T-helper 17 cell (primary cell): ENCODE results near the gene PPP1R37. TPM values are rescaled to one million over a fixed set of nuclear protein-coding genes. Genes with fewer than 3 reads are reported as not detected.

Experiments used
- ATAC-seq: fragments of 150-1000 bp; cut with Tn5 transposase; 2 replicates; pipeline ENCODE4 v1.10.0; 2021; ENCODE audit warnings: mild to moderate bottlenecking, moderate library complexity
- DNase-seq, 3 donors: peaks; one replicate each; pipeline versions ENCODE4 v3.0.0 to v3.0.0-alpha.2; 2020 to 2021
- H3K9me3 ChIP-seq: one replicate; pipeline ENCODE4 v1.7.0; 2013; ENCODE audit warnings: low read length, mild to moderate bottlenecking; ENCODE audit not compliant: control insufficient read depth, poor library complexity, severe bottlenecking
- H3K27ac Mint-ChIP-seq: one replicate; pipeline ENCODE4 v1.8.0; 2022; ENCODE audit warnings: mild to moderate bottlenecking, moderate library complexity, mixed read lengths
- H3K27me3 Mint-ChIP-seq: one replicate; pipeline ENCODE4 v1.8.0; 2022; ENCODE audit warnings: mixed read lengths
- H3K36me3 Mint-ChIP-seq: one replicate; pipeline ENCODE4 v1.8.0; 2022; ENCODE audit warnings: low read depth, mixed read lengths
- H3K4me1 Mint-ChIP-seq: one replicate; pipeline ENCODE4 v1.8.0; 2022; ENCODE audit warnings: mild to moderate bottlenecking, mixed read lengths
- H3K4me3 Mint-ChIP-seq: one replicate; pipeline ENCODE4 v1.8.0; 2022; ENCODE audit warnings: mild to moderate bottlenecking, moderate library complexity, mixed read lengths
- total RNA-seq, 4 donors: library from RNA in 2 of 4; stranded (reverse) in 2 of 4; gene quantifications; one replicate each; pipeline ENCODE4 v1.2.3 and lab custom pipeline; 2022 to 2026

Gene PPP1R37
- total RNA-seq, 2 donors from 2014 or later, result 15.2 to 20.9 TPM

DNA sequence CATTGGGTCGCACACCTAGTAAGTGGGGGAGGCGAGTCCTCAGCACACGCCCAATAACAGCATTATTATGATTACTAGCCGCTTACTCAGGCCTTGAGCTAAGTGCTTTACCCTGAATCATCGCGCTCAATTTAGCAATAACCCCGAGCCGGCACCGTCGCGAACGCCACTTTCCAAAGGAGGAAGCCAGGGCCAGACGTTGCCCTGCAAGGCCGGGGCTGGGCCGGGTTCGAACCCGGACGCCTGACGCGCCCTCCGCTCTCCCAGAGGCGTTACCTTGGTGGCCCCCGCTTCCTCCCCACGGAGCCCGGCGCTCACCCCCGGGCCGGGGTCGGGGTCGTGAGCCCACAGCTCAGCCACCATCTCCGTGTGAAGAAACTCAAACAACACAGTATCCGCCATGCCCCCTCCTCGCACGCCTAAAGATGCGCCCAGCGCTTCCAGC is 84.9 kb downstream of the PPP1R37 start, which contains the start of gene TRAPPC6A:
TSS of gene TRAPPC6A (minus strand) at position 421 of the 445 bp plus-strand sequence. CDS start at position 402, 19 bp downstream.
- Mint-ChIP-seq H3K27me3 (no peaks in the 10 kb centered on the region), H3K4me3 (peak within 1 kb of the TSS; percentile 98), H3K27ac (peak within 1 kb of the TSS; percentile 83), H3K4me1 (peaks cover 23% of the 10 kb centered on the region), H3K36me3 (peaks cover 7% of the 10 kb centered on the region)
- no peaks in the 10 kb centered on the region for H3K9me3 ChIP-seq
- ATAC-seq (no peak), DNase-seq (no peak)

DNA sequence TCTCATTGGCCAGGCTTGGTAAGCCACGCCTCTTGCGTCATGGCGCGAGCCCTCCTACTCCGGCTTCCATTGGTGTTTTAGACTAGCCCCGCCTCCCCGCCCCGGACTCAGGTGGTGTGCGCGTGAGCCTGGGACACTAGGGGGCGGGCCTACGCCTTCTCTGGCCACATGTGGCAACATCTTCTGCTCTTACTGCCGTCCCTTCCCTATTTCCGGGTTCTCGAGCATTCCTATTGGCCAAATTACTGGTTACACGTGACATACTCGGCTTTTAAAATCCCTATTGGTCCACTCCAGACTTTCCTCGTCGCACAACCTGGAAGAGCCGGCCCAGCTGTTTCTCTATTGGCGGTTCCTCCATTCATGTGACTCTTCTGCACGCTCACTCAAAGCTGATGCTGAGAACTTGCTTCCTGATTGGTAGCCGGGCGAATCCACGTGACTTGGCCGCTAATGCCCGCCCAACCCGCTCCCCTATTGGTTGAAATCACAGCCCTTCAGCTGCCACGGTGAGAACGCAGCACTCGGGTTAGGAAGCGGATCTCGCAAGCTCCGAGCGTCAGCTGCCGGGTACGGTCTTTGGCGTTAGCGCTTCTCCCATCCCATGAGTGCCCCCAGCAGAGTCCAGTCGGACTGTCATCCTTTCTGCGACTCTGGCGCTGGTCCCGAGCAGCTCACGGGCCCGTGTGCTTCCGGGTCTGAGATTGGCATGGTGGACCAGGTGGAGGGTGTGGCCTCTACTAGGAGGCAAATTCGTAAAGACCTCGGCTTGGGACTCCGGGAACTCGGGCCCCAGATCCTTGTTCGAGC is 85.5 kb downstream of the PPP1R37 start, which contains the start of gene BLOC1S3:
TSS of gene BLOC1S3 (plus strand) at position 523 of the 810 bp plus-strand sequence. CDS start 513 bp downstream, outside the sequence.
- Mint-ChIP-seq H3K27me3 (no peaks in the 10 kb centered on the region), H3K4me1 (peaks cover 24% of the 10 kb centered on the region), H3K36me3 (peaks cover 8% of the 10 kb centered on the region), H3K27ac (peak within 1 kb of the TSS; percentile 83), H3K4me3 (peak within 1 kb of the TSS; percentile 98)
- no peaks in the 10 kb centered on the region for H3K9me3 ChIP-seq
- DNase-seq, result peak; percentile 99 to 100 (median 99)
- peak; percentile 87 for ATAC-seq

DNA sequence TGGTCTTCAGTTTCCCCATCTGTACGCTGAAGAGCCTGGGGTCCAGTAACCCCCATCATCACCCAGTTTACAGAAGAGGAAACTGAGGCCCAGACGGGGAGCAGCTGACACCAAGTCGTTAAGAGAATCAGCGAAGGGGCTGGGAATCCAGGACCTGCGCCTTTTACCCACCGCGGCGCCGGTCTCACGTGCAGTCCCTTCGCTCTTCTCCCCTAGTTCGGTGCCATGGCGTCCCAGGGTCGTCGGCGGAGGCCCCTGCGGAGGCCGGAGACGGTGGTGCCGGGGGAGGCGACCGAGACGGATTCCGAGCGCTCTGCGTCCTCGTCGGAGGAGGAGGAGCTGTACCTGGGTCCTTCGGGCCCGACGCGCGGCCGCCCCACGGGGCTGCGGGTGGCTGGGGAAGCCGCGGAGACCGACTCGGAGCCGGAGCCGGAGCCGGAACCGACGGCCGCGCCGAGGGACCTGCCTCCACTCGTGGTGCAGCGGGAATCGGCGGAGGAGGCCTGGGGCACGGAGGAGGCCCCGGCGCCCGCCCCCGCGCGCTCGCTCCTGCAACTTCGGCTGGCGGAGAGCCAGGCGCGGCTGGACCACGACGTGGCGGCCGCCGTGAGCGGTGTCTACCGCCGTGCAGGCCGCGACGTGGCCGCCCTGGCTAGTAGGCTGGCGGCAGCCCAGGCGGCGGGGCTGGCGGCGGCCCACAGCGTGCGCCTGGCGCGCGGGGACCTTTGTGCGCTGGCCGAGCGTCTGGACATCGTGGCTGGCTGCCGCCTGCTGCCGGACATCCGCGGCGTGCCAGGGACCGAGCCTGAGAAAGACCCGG is 86.3 kb downstream of the PPP1R37 start:
- H3K27me3 Mint-ChIP-seq, result no peaks in the 10 kb centered on the region
- no peaks in the 10 kb centered on the region for H3K9me3 ChIP-seq
- H3K4me1 Mint-ChIP-seq, result peaks cover 28% of the 10 kb centered on the region
- peak overlapping the region; percentile 98 for H3K4me3 Mint-ChIP-seq
- peak in 2 of 3 donors; percentile 37 to 40 for DNase-seq
- ATAC-seq, result no peak
- peak overlapping the region; percentile 83 for H3K27ac Mint-ChIP-seq
- H3K36me3 Mint-ChIP-seq, result peaks cover 8% of the 10 kb centered on the region

DNA sequence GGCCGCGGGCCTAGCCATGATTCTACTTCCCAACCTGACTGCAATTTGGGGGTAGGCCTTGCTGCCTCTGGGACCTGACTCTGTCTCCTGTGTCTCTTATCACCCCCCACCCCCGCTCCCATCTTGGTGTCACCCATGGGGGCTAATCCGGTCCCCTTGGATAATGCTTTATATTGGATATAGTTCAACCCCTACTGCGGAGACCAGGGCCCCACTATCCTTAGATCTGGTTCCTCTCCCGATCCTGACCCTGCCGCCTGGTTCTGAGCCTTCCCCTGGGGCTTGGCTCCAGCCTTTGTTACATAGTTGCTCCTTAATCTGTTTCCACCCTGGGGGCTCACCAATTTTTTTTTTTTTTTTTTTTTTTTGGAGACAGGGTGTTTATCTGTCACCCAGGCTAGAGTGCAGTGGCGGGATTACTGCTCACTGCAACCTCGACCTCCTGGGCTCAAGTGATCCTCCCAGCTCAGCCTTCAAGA is 87.0 kb downstream of the PPP1R37 start:
- DNase-seq (no peak), ATAC-seq (no peak)
- Mint-ChIP-seq H3K4me3 (peak overlapping the region; percentile 89), H3K27ac (peak overlapping the region; percentile 82), H3K4me1 (peaks cover 30% of the 10 kb centered on the region), H3K27me3 (no peaks in the 10 kb centered on the region), H3K36me3 (peaks cover 8% of the 10 kb centered on the region)
- no peaks in the 10 kb centered on the region for H3K9me3 ChIP-seq

DNA sequence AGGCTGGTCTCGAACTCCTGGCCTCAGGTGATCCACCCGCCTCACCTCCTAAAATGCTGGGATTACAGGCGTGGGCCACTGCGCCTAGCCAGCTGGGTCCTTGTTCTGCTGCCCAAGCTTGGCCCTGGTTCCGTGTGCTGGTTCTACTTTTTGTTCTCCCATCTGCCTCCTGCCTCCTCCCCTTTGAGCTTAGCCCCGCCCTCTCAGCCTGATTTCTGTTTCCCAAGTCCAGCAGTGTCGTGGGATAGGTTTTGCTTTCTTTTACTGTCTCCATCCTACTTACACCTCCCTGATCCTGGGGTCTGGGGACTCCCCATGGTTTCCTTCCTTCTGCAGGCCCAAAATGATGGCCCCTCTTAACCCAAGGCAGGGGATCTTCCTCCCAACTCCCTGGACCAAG is 88.0 kb downstream of the PPP1R37 start:
- Mint-ChIP-seq H3K4me1 (peaks cover 30% of the 10 kb centered on the region), H3K27ac (peak overlapping the region; percentile 82), H3K36me3 (peaks cover 6% of the 10 kb centered on the region), H3K27me3 (no peaks in the 10 kb centered on the region), H3K4me3 (peak overlapping the region; percentile 89)
- ATAC-seq (no peak), DNase-seq (no peak)
- no peaks in the 10 kb centered on the region for H3K9me3 ChIP-seq

DNA sequence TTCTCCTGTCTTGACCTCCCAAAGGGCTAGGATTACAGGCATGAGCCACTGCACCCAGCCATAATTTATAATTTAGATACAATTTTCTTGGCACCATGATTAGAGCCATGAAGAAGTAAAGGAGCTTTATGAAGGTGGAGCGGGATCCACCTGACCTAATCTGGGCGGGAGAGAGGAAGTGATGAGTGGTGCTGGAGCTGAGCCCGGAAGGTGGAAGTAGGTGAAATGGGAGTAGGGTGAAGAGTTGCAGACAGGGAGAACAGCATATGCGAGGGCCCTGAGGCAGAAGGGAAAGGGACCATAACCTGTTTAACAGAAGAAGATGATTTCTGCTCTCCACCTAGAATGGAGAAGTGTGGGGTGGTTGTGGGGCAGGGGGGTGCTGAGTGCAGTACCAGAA is 89.8 kb downstream of the PPP1R37 start:
- Mint-ChIP-seq H3K4me3 (no peak overlapping the region), H3K27ac (no peak overlapping the region)

DNA sequence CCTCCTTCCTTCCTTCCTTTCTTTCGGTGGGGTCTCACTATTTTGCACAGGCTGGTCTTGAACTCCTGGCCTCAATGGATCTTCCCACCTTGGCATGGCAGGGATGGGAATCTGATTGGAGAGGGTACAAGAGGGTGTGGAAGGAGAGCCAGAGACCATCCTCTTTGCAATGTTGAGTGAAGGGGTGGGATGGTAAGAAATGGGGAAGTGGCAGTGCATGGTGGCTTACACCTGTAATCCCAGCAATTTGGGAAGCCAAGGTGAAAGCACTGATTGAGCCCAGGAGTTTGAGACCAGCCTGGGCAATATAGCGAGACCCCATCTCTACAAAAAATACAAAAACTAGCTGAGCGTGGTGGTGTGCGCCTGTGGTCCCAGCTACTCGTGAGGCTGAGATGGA is 91.1 kb downstream of the PPP1R37 start:
- Mint-ChIP-seq H3K27ac (no peak overlapping the region), H3K4me1 (peaks cover 28% of the 10 kb centered on the region), H3K27me3 (no peaks in the 10 kb centered on the region), H3K36me3 (peaks cover 6% of the 10 kb centered on the region), H3K4me3 (no peak overlapping the region)
- DNase-seq (no peak), ATAC-seq (no peak)
- H3K9me3 ChIP-seq, result no peaks in the 10 kb centered on the region

More for the DNA sequence above, 89.8 kb downstream of the PPP1R37 start:
- peaks cover 31% of the 10 kb centered on the region for H3K4me1 Mint-ChIP-seq
- H3K27me3 Mint-ChIP-seq, result no peaks in the 10 kb centered on the region
- DNase-seq (no peak), ATAC-seq (no peak)
- no peaks in the 10 kb centered on the region for H3K9me3 ChIP-seq
- H3K36me3 Mint-ChIP-seq, result peaks cover 6% of the 10 kb centered on the region

DNA sequence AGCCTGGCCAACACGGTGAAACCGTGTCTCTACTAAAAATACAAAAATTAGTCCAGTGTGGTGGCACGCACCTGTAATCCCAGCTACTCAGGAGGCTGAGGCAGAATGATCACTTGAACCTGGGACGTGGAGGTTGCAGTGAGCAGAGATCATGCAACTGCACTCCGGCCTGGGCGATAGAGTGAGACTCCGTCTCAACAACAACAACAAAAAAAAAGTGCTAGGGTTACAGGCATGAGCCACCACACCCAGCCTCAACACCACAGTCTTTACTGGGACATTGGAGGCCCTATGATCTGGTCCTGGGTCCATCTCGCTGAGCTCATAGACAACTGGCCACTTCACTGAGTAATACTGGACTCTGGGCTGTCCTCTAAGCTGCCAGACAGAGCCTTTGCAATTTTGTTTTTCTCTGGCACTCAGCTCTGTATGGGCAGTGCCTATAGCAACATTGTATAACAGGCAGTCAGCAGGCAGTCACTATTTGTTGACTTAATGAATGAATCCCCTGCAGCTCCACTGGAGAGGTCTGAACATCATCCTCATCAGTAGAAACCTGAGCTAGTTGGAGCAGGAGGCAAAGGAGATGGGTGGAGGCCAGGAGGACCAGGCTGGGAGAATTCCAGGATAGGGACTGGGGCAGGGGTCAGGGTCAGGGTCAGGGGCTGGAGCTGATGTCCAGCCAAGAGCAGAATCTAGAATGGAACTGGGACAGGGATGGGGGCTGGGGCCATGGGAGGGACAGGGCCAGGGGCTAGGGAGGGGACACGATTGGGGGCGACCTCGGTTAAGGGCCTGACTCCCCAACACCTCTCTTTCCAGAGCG is 93.7 kb downstream of the PPP1R37 start:
- Mint-ChIP-seq H3K4me1 (peaks cover 17% of the 10 kb centered on the region), H3K27ac (no peak overlapping the region), H3K4me3 (no peak overlapping the region), H3K27me3 (no peaks in the 10 kb centered on the region), H3K36me3 (peaks cover 5% of the 10 kb centered on the region)
- no peak for ATAC-seq
- H3K9me3 ChIP-seq, result no peaks in the 10 kb centered on the region
- DNase-seq, result no peak

DNA sequence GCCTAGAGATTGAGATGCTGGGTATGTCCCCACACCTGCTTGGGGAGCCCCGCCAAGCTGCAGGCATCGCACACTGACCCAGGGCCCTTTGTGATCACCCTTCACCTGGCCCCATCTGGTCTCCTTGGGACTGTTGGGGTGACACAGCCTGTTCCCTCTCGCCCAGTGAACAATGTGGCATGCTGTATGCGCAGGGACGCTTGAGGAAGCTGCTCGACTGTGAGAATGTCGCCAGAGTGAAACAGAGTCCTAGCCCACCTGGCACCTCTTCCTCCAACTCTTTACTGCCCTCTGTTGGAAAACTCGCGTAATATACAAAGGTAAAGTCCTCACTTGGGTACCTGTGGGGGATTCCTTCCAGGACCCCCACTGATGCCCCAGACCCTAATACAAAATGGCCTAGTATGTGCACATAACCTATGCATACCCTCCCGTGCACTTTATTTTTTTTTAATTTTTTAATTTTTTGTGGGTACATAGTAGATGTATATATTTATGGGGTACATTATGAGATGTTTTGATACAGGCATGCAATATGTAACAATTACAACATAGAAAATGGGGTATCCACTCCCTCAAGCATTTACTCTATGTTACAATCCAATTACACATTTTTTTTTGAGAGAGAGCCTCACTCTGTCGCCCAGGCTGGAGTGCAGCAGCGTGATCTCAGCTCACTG is 94.6 kb downstream of the PPP1R37 start:
- DNase-seq (no peak), ATAC-seq (peak; percentile 75)
- Mint-ChIP-seq H3K4me3 (no peak overlapping the region), H3K4me1 (peaks cover 17% of the 10 kb centered on the region), H3K36me3 (peaks cover 5% of the 10 kb centered on the region), H3K27ac (no peak overlapping the region), H3K27me3 (no peaks in the 10 kb centered on the region)
- no peaks in the 10 kb centered on the region for H3K9me3 ChIP-seq

DNA sequence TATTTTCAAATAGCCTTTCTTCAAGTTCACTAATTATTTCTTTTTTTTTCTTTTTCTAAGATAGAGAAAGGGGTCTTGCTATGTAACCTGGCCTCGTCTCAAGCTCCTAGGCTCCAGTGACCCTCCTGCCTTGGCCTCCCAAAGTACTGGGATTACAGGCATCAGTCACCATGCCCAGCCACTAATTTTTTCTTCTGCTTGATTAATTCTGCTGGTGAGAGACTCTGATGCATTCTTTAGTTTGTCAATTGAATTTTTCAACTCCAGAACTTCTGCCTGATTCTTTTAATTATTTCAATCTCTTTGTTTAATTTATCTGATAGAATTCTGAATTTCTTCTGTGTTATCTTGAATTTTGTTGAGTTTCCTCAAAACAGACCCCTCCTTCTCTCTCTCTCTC is 97.0 kb downstream of the PPP1R37 start:
- no peaks in the 10 kb centered on the region for H3K9me3 ChIP-seq
- no peak overlapping the region for H3K4me3 Mint-ChIP-seq
- DNase-seq (no peak), ATAC-seq (no peak)
- no peak overlapping the region for H3K27ac Mint-ChIP-seq
- peaks cover 8% of the 10 kb centered on the region for H3K4me1 Mint-ChIP-seq
- no peaks in the 10 kb centered on the region for H3K27me3 Mint-ChIP-seq
- H3K36me3 Mint-ChIP-seq, result peaks cover 6% of the 10 kb centered on the region

DNA sequence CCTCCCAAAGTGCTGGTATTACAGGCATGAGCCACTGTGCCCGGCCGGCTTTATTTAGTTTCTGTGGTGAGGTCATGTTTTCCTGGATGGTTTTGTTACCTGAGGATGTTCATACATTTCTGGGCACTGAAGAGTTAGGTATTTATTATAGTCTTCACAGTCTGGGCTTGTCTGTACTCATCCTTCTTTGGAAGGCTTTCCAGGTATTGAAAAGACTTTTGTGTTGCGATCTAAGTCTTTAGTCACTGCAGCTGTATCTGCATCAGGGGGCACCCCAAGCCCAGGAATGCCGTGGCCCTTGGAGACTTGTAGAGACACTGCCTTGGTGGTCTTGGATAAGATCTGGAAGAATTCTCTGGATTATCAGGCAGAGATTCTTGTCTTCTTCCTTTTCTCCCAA is 98.4 kb downstream of the PPP1R37 start:
- ATAC-seq (no peak), DNase-seq (no peak)
- no peak overlapping the region for H3K27ac Mint-ChIP-seq
- H3K4me3 Mint-ChIP-seq, result no peak overlapping the region
- H3K9me3 ChIP-seq, result no peaks in the 10 kb centered on the region
- H3K4me1 Mint-ChIP-seq, result peaks cover 7% of the 10 kb centered on the region
- H3K36me3 Mint-ChIP-seq, result peaks cover 6% of the 10 kb centered on the region
- H3K27me3 Mint-ChIP-seq, result no peaks in the 10 kb centered on the region

DNA sequence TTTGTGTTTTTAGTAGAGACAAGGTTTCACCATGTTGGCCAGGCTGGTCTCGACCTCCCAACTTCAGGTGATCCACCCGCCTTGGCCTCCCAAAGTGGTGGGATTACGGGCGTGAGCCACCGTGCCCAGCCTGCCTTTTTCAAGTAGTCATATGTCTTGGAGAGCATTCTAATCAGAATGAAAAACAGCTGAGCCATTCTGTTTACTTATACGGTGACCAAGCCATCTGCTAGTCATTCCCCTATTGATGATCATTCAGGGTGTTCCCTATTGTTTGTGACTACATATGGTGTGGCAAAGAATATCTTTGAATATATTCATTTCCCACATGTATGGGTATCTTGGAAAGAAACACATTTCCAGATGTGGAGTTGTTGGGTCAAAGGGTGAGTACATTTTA is 102.8 kb downstream of the PPP1R37 start:
- Mint-ChIP-seq H3K27ac (no peak overlapping the region), H3K27me3 (no peaks in the 10 kb centered on the region), H3K4me1 (peaks cover 5% of the 10 kb centered on the region), H3K36me3 (peaks cover 6% of the 10 kb centered on the region), H3K4me3 (no peak overlapping the region)
- DNase-seq, result no peak
- ATAC-seq, result no peak
- no peaks in the 10 kb centered on the region for H3K9me3 ChIP-seq
